ENCODE measurements around the gene LEMD2.

LEMD2 gene

DNA sequence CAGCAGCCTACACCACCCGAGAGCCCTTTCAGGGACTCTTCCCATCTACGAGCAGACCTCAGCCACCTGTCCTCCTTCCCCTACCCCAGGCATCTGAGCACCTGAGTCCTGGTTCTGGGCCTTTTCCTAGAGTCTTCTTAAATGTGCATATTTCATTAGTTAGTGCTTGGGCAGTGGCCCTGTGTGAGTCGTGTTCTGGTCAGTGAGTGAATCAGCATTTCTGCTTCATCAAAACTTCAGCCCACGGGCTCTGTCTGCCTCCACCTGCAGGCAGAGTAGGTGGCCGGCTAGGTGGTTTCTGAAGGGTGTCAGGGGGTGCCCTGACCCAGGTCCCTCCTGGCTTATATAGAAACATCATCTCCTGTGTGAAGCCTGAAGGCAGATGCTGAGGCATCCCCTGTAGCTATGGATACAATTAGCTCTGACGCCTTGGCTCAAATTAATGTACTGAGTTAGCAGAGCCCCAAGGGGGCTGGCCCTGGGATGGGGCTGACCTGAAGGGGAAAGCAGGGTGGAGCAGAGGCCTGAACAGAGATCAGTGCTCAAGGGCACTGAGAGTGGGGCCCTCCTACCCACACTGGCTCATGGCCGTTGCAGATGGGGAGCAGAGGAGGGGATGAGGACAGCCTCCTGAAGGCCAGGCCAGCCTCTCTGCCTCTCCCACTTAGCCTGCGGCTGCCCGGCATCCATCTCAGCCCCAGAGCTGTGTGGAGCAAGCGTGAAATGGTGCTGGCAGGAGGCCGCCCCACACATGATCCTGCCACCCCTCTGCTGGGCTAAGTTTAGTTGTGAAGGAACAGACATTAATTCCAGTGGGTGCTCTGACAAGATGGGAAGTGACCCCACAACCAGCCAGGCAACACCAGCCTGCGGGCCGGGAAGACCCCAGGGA is 55.9 kb downstream of the LEMD2 start:
- no peak for FAIRE-seq

- FAIRE-seq = no peak
Observed at GRCh38 chr6:33732385-33732784, 56.5 kb downstream of the LEMD2 start.

- no peak for FAIRE-seq
Observed at GRCh38 chr6:33731751-33732282, 57.1 kb downstream of the LEMD2 start.

GRCh38 chr6:33731035-33731434 is 57.9 kb downstream of the LEMD2 start:
- no peak for FAIRE-seq

- FAIRE-seq = no peak
Observed at GRCh38 chr6:33730611-33731010, 58.3 kb downstream of the LEMD2 start.

GRCh38 chr6:33729059-33729458 is 59.9 kb downstream of the LEMD2 start:
- FAIRE-seq = no peak

DNA sequence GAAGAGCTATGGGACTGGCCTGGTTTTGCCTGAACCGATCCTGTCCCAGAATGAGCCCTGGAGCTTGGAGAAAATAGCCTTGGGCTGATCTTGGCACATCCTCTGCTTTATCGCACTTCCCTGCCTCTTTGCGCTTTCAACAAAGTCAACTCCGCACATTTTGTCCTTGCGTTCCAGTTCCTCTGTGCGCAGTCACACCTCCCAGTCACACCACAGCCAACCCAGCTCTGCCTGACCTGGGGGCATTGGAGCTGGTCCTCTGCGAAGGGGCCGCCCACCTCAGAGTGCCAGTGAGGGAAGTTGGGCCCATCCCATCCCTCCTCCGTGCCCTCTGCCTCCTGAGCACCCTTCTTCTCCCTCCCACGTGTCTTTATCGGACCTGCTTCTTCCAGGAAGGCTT is 60.5 kb downstream of the LEMD2 start:
- FAIRE-seq = no peak

DNA sequence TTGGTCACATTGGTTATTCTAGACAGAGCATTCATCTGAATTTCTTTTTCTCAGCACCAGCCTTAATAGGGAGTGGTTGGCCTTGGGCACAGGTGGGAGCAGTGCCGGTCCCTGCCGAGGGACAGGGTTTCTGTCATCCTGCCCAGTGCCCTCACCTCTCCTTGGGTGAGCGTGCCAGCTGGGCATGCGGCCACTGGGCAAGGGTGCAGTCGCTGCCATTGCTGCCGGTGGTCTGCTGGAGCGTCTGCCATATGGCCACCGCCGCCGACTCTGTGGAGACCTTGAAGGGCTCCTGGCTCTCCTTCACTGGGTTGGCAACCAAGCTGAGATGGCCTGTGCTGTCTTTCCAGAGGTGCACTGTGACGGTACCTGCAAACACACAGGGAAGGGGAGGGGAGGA is 61.0 kb downstream of the LEMD2 start:
- FAIRE-seq = no peak

- no peak for FAIRE-seq
Observed at GRCh38 chr6:33727126-33727525, 61.8 kb downstream of the LEMD2 start.

DNA sequence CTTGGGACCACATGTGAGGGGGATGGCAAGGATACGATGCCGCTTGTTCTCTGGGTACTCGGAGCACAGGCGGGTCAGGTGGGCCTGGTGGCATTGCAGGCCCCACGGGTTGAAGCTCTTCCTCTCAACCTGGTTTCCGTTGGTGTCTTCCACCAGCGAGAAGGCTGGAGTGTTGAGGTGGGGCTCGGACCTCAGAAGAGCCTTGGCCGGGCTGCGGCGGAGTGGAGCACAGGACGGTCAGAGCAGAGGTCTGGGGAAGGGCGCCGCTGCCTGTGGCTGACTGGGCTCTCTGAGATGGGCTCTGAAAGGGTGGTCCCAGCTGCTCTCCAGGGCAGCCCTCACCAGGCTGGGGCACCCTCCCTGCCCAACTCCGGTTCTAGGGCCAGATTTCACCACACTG is 62.2 kb downstream of the LEMD2 start:
- no peak for FAIRE-seq

GRCh38 chr6:33725891-33726673 is 62.8 kb downstream of the LEMD2 start:
- FAIRE-seq = no peak

GRCh38 chr6:33725222-33725621 is 63.7 kb downstream of the LEMD2 start:
- no peak for FAIRE-seq

- FAIRE-seq = no peak
Observed at GRCh38 chr6:33724102-33725023, 64.6 kb downstream of the LEMD2 start.

GRCh38 chr6:33723371-33724085 is 65.4 kb downstream of the LEMD2 start:
- no peak for FAIRE-seq

DNA sequence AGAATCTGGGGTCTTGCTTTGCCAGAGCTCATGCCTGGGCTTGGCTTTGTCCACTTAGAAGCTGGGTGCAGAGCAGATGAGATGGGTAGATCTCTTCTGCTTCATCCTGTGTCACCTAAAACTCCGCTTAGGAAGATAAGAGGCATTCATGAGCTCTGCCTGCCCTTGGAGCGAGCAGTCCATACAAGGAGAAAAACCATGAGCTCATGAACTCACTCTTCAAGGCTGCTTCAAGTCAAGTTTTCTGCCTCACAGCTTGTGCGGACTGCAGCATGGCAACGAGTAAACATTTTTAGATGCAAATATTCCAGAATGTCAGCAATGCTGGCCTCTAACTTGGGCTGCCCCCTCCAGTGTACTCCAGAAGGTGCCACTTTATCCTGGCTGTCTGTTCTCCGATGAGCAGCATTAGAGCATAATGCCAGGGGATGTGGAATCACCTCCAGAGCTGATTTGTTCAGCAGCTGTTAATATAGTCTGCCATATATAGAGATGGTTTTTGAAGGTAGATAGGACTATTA is 66.8 kb downstream of the LEMD2 start:
- no peak for FAIRE-seq

DNA sequence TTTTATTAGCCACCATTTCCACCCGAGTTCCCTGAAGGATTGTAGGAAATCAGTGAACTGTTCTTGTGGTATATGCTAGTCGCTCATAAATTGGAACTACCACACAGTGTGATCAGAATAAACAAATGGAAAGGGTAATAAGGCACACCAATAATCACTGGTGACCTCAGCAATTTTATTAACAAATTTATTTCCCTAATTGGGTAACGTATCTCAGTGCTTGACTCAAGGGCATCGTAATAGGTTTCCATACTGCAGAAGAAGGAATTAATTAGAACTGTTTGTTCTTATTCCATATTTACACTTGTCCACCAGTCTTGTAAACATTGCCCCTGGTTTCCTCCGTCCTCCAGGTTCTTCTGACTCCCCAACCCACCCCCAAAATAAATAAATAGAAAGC is 67.4 kb downstream of the LEMD2 start:
- no peak for FAIRE-seq

All from TTC549 (cell line).